Panc1 (cell line): ENCODE data around the gene GEMIN4. TPM values are rescaled to one million over a fixed set of nuclear protein-coding genes. Genes with fewer than 3 reads are reported as not detected.

Source experiments
- ATAC-seq: fragments of 200-7000 bp; cut with Tn5 transposase; 2 replicates; pipeline ENCODE4 v1.9.1; 2020; ENCODE audit warnings: mild to moderate bottlenecking, moderate library complexity
- BruUV-seq: library from RNA; stranded (reverse); fragments of 400-500 nt; replicated peaks from 2 replicates; lab custom pipeline; 2021; lab: Mats Ljungman, UMichigan
- CTCF ChIA-PET: fragments of 300-600 bp; sonication (Branson Sonifier 250); formaldehyde crosslinking; loops from one replicate; lab custom pipeline; 2022; ENCODE audit warnings: antibody characterized with exemption; lab: Charles Lee
- POLR2A ChIA-PET: fragments of 300-600 bp; sonication (Branson Sonifier 250); formaldehyde crosslinking; loops from one replicate; lab custom pipeline; 2022; ENCODE audit warnings: antibody characterized with exemption; lab: Charles Lee
- DNase-seq: peaks from one replicate; pipeline ENCODE4 v3.0.0-alpha.2; 2010; ENCODE audit warnings: low read depth, low spot score
- H3K27ac ChIP-seq: 2 replicates; pipeline ENCODE4 v1.5.1; 2011; ENCODE audit warnings: mild to moderate bottlenecking, low read length, inconsistent platforms
- H3K27me3 ChIP-seq: fragments of 200-500 bp; sonication (Bioruptor generic); 2 replicates; pipeline ENCODE4 v1.6.0; 2014; ENCODE audit warnings: low read length, inconsistent platforms; ENCODE audit not compliant: control insufficient read depth, insufficient read depth
- H3K36me3 ChIP-seq: fragments of 200-500 bp; sonication (Bioruptor generic); 2 replicates; pipeline ENCODE4 v1.5.1; 2014; ENCODE audit warnings: inconsistent platforms, mild to moderate bottlenecking, low read length, moderate library complexity; ENCODE audit not compliant: control insufficient read depth, insufficient read depth
- H3K4me1 ChIP-seq: 2 replicates; pipeline ENCODE4 v1.5.1; 2011; ENCODE audit warnings: inconsistent platforms, mild to moderate bottlenecking, low read length, moderate library complexity; ENCODE audit not compliant: control insufficient read depth, insufficient read depth
- H3K4me3 ChIP-seq, 2 experiments: 2 replicates each; pipeline ENCODE4 v1.5.1; 2011 to 2012; ENCODE audit warnings: low read depth in 2 of 2, low read length in 2 of 2, mild to moderate bottlenecking in 2 of 2, inconsistent platforms in 1 of 2, moderate library complexity in 1 of 2
- H3K9me3 ChIP-seq: fragments of 200-500 bp; sonication (Bioruptor generic); 2 replicates; pipeline ENCODE4 v1.5.1; 2014; ENCODE audit warnings: low read depth, mild to moderate bottlenecking, inconsistent platforms, low read length, moderate library complexity; ENCODE audit not compliant: control insufficient read depth, insufficient read depth
- CTCF ChIP-seq: fragments of 450-650 bp; IDR thresholded peaks from 2 replicates; pipeline ENCODE4 v1.5.1; 2017; ENCODE audit warnings: mild to moderate bottlenecking
- POLR2AphosphoS5 ChIP-seq: IDR thresholded peaks from 2 replicates; pipeline ENCODE4 v1.6.1; 2012; ENCODE audit warnings: mild to moderate bottlenecking, low read depth, low read length, moderate library complexity
- REST ChIP-seq, 2 experiments: IDR thresholded peaks; 2 replicates each; pipeline ENCODE4 v1.6.1; 2011 to 2012; ENCODE audit warnings: low read depth in 2 of 2, control low read depth in 1 of 2, low read length in 1 of 2, mild to moderate bottlenecking in 1 of 2, moderate library complexity in 1 of 2; ENCODE audit not compliant: insufficient read depth in 1 of 2
- SIN3A ChIP-seq: IDR thresholded peaks from 2 replicates; pipeline ENCODE4 v1.6.1; 2012; ENCODE audit warnings: low read depth, mild to moderate bottlenecking, low read length, moderate library complexity, borderline replicate concordance; ENCODE audit not compliant: insufficient read depth
- TCF7L2 ChIP-seq: IDR thresholded peaks from 2 replicates; pipeline ENCODE4 v1.6.1; 2011; ENCODE audit warnings: mild to moderate bottlenecking, low read depth, low read length, inconsistent platforms
- in situ Hi-C: cut with HindIII; loops from 2 replicates; pipeline ENCODE4 v1.10.0; 2016; ENCODE audit warnings: low sequenced_read_pairs, low pct_unique_long_range_greater_than_20kb
- intact Hi-C: fragments of 100-400 bp; cut with micrococcal nuclease; formaldehyde crosslinking; loops from one replicate; pipeline ENCODE4 v1.10.0; 2022; ENCODE audit not compliant: unreplicated experiment
- total RNA-seq: library from RNA; stranded (reverse); gene quantifications from one replicate; pipeline ENCODE4 v1.2.1, GENCODE V29; 2021; ENCODE audit not compliant: unreplicated experiment

Gene GEMIN4
- total RNA-seq, 1 experiment from 2014 or later = 34.9 TPM

- in situ Hi-C loops = no loop called here
- Histone ChIP-seq H3K27ac (no peak overlapping the region), H3K27me3 (no peaks in the 10 kb centered on the region), H3K4me1 (no peaks in the 10 kb centered on the region), H3K36me3 (0 out of 2 replicates have a peak, but pooled peaks cover 2% of the 10 kb centered on the region), H3K4me3 (no peak overlapping the region), H3K9me3 (no peaks in the 10 kb centered on the region)
- ChIA-PET POLR2A (no interaction called here), CTCF (no interaction called here)
- ATAC-seq (no peak), DNase-seq (no peak)
- intact Hi-C loops = no loop called here
- BruUV-seq = no TSS peak
- TF ChIP-seq REST (IDR thresholded peaks at IDR 0.05; ENCODE audit: insufficient read depth in 1 of 2, low read depth in 2 of 2, low read length in 1 of 2) = no peak
- no peak for TF ChIP-seq TCF7L2
- no peak for TF ChIP-seq SIN3A
- no peak for TF ChIP-seq POLR2AphosphoS5
- no peak for TF ChIP-seq CTCF
These were observed 48.8 kb downstream of the GEMIN4 start for GRCh38 chr17:703081-703875.

- intact Hi-C loops (no loop called here), in situ Hi-C loops (no loop called here)
- TF ChIP-seq REST (IDR thresholded peaks at IDR 0.05; ENCODE audit: insufficient read depth in 1 of 2, low read depth in 2 of 2, low read length in 1 of 2) = no peak
- no peak for TF ChIP-seq TCF7L2
- TF ChIP-seq CTCF = peak; percentile 74
- no peak for TF ChIP-seq POLR2AphosphoS5
- no peak for TF ChIP-seq SIN3A
- DNase-seq (no peak), ATAC-seq (peak; percentile 66; the same call in 1 of the 2 replicates)
- BruUV-seq = no TSS peak
- H3K4me1 ChIP-seq = no peaks in the 10 kb centered on the region
- peaks cover 2% of the 10 kb centered on the region; the same call in 1 of the 2 replicates for H3K36me3 ChIP-seq
- no peak overlapping the region for H3K27ac ChIP-seq
- no peaks in the 10 kb centered on the region for H3K27me3 ChIP-seq
- CTCF ChIA-PET = interaction anchor here (0.6 to 1.3 kb wide), 2 partner anchors 48 to 288 kb away, joined by 3 to 6 read pairs; no protein-coding TSS in a partner anchor
- H3K9me3 ChIP-seq = no peaks in the 10 kb centered on the region
- POLR2A ChIA-PET = no interaction called here
- no peak overlapping the region for H3K4me3 ChIP-seq
These were observed 51.5 kb downstream of the GEMIN4 start for GRCh38 chr17:700504-701094.
